ENCODE data around the gene TRAF3IP3. TPM values are rescaled to one million over a fixed set of nuclear protein-coding genes. Genes with fewer than 3 reads are reported as not detected.

TRAF3IP3 gene
- polyA plus RNA-seq, 1 of the 3 experiments (the other 2 are of a cell fraction): 0.31 TPM

DNA sequence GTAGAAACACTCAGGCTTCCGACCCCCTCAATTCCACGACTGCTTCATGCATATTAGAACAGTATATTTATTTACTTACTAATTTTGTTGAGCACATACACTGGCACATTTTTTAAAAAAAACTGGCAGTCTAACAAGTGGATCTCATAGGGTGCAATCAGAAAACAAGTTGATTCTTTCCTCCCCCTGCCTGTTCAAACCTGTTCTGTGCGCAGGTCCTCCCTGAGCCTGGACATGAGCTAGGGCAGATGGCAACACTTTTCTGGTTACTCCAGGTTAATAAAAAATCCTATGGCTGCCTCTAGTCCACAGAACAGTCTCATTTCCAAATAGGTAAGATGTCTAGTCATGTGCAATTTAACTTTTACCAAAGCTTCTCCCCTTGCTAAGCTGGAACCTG is 32.6 kb upstream of the TRAF3IP3 start (continued):
- TF ChIP-seq YY1 (IDR thresholded peaks at IDR 0.05; ENCODE audit: low read depth) (no peak), NRF1 (IDR thresholded peaks at IDR 0.05; ENCODE audit: low read depth, low read length) (no peak)

DNA sequence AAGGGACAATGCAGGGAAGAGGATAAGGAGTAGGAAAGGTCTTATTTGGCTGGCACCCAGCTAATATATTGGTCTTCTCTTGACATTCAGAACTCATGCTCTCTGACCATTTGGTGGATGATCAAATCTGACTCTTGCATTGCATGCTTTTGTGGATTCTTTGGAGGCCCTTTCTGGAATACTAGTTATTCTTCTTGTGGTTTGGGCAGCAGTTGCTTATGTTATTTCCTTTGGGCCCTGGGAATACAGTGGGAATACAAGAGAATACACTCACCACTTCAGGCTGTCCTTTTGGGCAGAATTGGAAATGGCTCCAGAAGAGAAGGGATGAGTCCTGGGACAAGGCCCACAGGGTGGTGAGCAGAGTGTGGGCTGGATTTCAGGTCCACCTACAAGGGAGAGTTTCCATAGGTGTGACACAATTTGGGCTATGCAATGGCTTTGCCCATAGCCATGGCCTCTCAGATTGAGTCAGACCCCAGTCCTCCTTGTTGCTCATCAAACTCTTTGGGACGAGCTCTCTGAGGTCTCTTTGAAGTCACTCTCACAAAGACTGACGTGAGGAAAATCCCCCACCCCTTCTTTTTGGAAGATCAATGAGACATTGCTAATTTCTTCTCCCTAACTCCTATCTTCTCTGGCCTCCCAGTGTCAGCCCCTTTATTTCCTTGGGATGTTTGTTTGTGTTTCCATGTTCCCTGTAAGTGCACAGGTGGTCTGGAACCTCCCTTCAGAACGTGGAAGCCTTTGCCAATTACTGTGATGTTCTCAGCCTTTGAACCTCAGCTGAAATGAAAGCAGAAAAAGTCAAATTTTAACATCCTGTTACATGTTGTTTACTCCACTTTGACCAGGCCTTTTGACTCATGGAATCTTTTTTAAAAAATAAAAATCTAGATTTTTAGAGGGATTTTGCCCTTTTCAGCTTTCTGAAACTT is 31.8 kb upstream of the TRAF3IP3 start:
- no peaks in the 10 kb centered on the region for H4K20me1 ChIP-seq (ENCODE audit: insufficient read depth)
- peaks cover 31% of the 10 kb centered on the region for H3F3A ChIP-seq (replicated peaks; ENCODE audit: insufficient read depth)
- no peak overlapping the region for H3K4me2 ChIP-seq
- H3K36me3 ChIP-seq (replicated peaks in 1 of 2; ENCODE audit: control insufficient read depth in 1 of 2, insufficient read depth in 2 of 2, low read length in 1 of 2): no peaks in the 10 kb centered on the region
- POLR2A ChIA-PET: no interaction called here
- H3K9me2 ChIP-seq: no peaks in the 10 kb centered on the region
- WGBS (ENCODE audit: low lambda C conversion rate): 62% methylated on average over 3 of the region's 3 CpGs
- no peak overlapping the region for H3K4me3 ChIP-seq (ENCODE audit: low read depth in 2 of 2, low read length in 1 of 2)
- no peaks in the 10 kb centered on the region for H3K9me3 ChIP-seq
- no peaks in the 10 kb centered on the region for H3K79me2 ChIP-seq (ENCODE audit: insufficient read depth)
- CTCF ChIA-PET: interaction anchor here (0.6 to 2.9 kb wide), 4 partner anchors 13 to 155 kb away, joined by 3 to 8 read pairs (median 5); no protein-coding TSS in a partner anchor
- no peak overlapping the region for H3K27ac ChIP-seq (ENCODE audit: low read depth in 2 of 2, low read length in 1 of 2)
- H3K4me1 ChIP-seq (ENCODE audit: control insufficient read depth in 1 of 2, insufficient read depth in 2 of 2, low read depth in 1 of 2, low read length in 1 of 2): peaks cover 0 to 14% of the 10 kb centered on the region in 2 experiments; a peak in 1 of 4 replicates
- H2AFZ ChIP-seq (ENCODE audit: low read depth): no peak overlapping the region
- DNase-seq: no peak
- H3K27me3 ChIP-seq (ENCODE audit: insufficient read depth): no peaks in the 10 kb centered on the region
- H3K9ac ChIP-seq: no peak overlapping the region
- TF ChIP-seq TEAD4 (IDR thresholded peaks at IDR 0.05; ENCODE audit: borderline replicate concordance, insufficient read depth): no peak
- TF ChIP-seq, protein P1, sequence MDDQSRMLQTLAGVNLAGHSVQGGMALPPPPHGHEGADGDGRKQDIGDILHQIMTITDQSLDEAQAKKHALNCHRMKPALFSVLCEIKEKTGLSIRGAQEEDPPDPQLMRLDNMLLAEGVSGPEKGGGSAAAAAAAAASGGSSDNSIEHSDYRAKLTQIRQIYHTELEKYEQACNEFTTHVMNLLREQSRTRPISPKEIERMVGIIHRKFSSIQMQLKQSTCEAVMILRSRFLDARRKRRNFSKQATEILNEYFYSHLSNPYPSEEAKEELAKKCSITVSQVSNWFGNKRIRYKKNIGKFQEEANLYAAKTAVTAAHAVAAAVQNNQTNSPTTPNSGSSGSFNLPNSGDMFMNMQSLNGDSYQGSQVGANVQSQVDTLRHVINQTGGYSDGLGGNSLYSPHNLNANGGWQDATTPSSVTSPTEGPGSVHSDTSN (IDR thresholded peaks at IDR 0.05): no peak
- no peak for TF ChIP-seq YY1 (IDR thresholded peaks at IDR 0.05; ENCODE audit: low read depth)
- TF ChIP-seq, protein P2, sequence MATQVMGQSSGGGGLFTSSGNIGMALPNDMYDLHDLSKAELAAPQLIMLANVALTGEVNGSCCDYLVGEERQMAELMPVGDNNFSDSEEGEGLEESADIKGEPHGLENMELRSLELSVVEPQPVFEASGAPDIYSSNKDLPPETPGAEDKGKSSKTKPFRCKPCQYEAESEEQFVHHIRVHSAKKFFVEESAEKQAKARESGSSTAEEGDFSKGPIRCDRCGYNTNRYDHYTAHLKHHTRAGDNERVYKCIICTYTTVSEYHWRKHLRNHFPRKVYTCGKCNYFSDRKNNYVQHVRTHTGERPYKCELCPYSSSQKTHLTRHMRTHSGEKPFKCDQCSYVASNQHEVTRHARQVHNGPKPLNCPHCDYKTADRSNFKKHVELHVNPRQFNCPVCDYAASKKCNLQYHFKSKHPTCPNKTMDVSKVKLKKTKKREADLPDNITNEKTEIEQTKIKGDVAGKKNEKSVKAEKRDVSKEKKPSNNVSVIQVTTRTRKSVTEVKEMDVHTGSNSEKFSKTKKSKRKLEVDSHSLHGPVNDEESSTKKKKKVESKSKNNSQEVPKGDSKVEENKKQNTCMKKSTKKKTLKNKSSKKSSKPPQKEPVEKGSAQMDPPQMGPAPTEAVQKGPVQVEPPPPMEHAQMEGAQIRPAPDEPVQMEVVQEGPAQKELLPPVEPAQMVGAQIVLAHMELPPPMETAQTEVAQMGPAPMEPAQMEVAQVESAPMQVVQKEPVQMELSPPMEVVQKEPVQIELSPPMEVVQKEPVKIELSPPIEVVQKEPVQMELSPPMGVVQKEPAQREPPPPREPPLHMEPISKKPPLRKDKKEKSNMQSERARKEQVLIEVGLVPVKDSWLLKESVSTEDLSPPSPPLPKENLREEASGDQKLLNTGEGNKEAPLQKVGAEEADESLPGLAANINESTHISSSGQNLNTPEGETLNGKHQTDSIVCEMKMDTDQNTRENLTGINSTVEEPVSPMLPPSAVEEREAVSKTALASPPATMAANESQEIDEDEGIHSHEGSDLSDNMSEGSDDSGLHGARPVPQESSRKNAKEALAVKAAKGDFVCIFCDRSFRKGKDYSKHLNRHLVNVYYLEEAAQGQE (IDR thresholded peaks at IDR 0.05; ENCODE audit: low read depth, low read length): no peak
- TF ChIP-seq, protein P3, sequence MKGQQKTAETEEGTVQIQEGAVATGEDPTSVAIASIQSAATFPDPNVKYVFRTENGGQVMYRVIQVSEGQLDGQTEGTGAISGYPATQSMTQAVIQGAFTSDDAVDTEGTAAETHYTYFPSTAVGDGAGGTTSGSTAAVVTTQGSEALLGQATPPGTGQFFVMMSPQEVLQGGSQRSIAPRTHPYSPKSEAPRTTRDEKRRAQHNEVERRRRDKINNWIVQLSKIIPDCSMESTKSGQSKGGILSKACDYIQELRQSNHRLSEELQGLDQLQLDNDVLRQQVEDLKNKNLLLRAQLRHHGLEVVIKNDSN (IDR thresholded peaks at IDR 0.05; ENCODE audit: borderline replicate concordance, low read depth): no peak
- no peak for TF ChIP-seq GABPA (IDR thresholded peaks at IDR 0.05; ENCODE audit: low read depth)
- TF ChIP-seq FOSL2 (IDR thresholded peaks at IDR 0.05; ENCODE audit: borderline replicate concordance, low read depth): no peak
- no peak for TF ChIP-seq SMC3 (IDR thresholded peaks at IDR 0.05; ENCODE audit: low read depth, low read length)
- no peak for TF ChIP-seq FOXM1 (IDR thresholded peaks at IDR 0.05; ENCODE audit: low read depth)
- TF ChIP-seq RFX5 (IDR thresholded peaks at IDR 0.05; ENCODE audit: low read length): no peak
- TF ChIP-seq, protein P4, sequence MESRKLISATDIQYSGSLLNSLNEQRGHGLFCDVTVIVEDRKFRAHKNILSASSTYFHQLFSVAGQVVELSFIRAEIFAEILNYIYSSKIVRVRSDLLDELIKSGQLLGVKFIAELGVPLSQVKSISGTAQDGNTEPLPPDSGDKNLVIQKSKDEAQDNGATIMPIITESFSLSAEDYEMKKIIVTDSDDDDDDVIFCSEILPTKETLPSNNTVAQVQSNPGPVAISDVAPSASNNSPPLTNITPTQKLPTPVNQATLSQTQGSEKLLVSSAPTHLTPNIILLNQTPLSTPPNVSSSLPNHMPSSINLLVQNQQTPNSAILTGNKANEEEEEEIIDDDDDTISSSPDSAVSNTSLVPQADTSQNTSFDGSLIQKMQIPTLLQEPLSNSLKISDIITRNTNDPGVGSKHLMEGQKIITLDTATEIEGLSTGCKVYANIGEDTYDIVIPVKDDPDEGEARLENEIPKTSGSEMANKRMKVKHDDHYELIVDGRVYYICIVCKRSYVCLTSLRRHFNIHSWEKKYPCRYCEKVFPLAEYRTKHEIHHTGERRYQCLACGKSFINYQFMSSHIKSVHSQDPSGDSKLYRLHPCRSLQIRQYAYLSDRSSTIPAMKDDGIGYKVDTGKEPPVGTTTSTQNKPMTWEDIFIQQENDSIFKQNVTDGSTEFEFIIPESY (IDR thresholded peaks at IDR 0.05; ENCODE audit: borderline replicate concordance, low read depth): no peak
- TF ChIP-seq, protein P5, sequence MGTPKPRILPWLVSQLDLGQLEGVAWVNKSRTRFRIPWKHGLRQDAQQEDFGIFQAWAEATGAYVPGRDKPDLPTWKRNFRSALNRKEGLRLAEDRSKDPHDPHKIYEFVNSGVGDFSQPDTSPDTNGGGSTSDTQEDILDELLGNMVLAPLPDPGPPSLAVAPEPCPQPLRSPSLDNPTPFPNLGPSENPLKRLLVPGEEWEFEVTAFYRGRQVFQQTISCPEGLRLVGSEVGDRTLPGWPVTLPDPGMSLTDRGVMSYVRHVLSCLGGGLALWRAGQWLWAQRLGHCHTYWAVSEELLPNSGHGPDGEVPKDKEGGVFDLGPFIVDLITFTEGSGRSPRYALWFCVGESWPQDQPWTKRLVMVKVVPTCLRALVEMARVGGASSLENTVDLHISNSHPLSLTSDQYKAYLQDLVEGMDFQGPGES (IDR thresholded peaks at IDR 0.05; ENCODE audit: low read depth, low read length): no peak
- TF ChIP-seq MEF2A (IDR thresholded peaks at IDR 0.05; ENCODE audit: borderline replicate concordance, low read depth): no peak
- TF ChIP-seq MXI1 (IDR thresholded peaks at IDR 0.05; ENCODE audit: low read depth, low read length): no peak
- TF ChIP-seq TCF12 (IDR thresholded peaks at IDR 0.05): no peak
- TF ChIP-seq, protein P6, sequence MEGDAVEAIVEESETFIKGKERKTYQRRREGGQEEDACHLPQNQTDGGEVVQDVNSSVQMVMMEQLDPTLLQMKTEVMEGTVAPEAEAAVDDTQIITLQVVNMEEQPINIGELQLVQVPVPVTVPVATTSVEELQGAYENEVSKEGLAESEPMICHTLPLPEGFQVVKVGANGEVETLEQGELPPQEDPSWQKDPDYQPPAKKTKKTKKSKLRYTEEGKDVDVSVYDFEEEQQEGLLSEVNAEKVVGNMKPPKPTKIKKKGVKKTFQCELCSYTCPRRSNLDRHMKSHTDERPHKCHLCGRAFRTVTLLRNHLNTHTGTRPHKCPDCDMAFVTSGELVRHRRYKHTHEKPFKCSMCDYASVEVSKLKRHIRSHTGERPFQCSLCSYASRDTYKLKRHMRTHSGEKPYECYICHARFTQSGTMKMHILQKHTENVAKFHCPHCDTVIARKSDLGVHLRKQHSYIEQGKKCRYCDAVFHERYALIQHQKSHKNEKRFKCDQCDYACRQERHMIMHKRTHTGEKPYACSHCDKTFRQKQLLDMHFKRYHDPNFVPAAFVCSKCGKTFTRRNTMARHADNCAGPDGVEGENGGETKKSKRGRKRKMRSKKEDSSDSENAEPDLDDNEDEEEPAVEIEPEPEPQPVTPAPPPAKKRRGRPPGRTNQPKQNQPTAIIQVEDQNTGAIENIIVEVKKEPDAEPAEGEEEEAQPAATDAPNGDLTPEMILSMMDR (IDR thresholded peaks at IDR 0.05): no peak
- no peak for TF ChIP-seq RXRA (IDR thresholded peaks at IDR 0.05; ENCODE audit: borderline replicate concordance, low read depth)
- TF ChIP-seq, protein P7, sequence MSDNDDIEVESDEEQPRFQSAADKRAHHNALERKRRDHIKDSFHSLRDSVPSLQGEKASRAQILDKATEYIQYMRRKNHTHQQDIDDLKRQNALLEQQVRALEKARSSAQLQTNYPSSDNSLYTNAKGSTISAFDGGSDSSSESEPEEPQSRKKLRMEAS (IDR thresholded peaks at IDR 0.05; ENCODE audit: low read depth): no peak

All from SK-N-SH (cell line).